GM12873 (cell line): ENCODE results near the gene CFAP221.

Experiments
- CTCF ChIP-seq: IDR thresholded peaks from 2 replicates; pipeline ENCODE4 v1.5.1; 2012; ENCODE audit warnings: low read depth, mild to moderate bottlenecking, moderate library complexity, low read length, control low read depth; ENCODE audit not compliant: insufficient read depth; ENCODE audit errors: missing control alignments

Gene CFAP221

GRCh38 chr2:119605096-119605495 is 60.8 kb downstream of the CFAP221 start:
- no peak for TF ChIP-seq CTCF

- TF ChIP-seq CTCF = no peak
Measured at GRCh38 chr2:119606674-119607073, 62.4 kb downstream of the CFAP221 start.

GRCh38 chr2:119608553-119608952 is 64.3 kb downstream of the CFAP221 start:
- no peak for TF ChIP-seq CTCF

- no peak for TF ChIP-seq CTCF
Measured at GRCh38 chr2:119609337-119609736, 65.1 kb downstream of the CFAP221 start.

- TF ChIP-seq CTCF = no peak
Measured at GRCh38 chr2:119616421-119616820, 72.2 kb downstream of the CFAP221 start.

GRCh38 chr2:119617455-119617854 is 73.2 kb downstream of the CFAP221 start:
- TF ChIP-seq CTCF = no peak

- TF ChIP-seq CTCF = no peak
Measured at GRCh38 chr2:119625226-119625625, 81.0 kb downstream of the CFAP221 start.
